Effector memory CD4-positive, alpha-beta T cell (primary cell): ENCODE data around the gene ZNRF4.

Experiments used
- DNase-seq, 3 donors: peaks; one replicate each; pipeline ENCODE4 v3.0.0-alpha.2; 2020
- H3K27ac ChIP-seq: 2 replicates; pipeline ENCODE4 v1.7.0; 2013; ENCODE audit warnings: mild to moderate bottlenecking, low read length, moderate library complexity; ENCODE audit not compliant: insufficient read depth, poor library complexity, severe bottlenecking
- H3K27me3 ChIP-seq: replicated peaks from 2 replicates; pipeline ENCODE4 v1.7.0; 2013; ENCODE audit warnings: mild to moderate bottlenecking, low read length; ENCODE audit not compliant: insufficient read depth, control insufficient read depth, poor library complexity, severe bottlenecking
- H3K36me3 ChIP-seq: 2 replicates; pipeline ENCODE4 v1.7.0; 2013; ENCODE audit warnings: mild to moderate bottlenecking, low read length, moderate library complexity; ENCODE audit not compliant: control insufficient read depth, insufficient read depth
- H3K4me1 ChIP-seq: 2 replicates; pipeline ENCODE4 v1.7.0; 2013; ENCODE audit warnings: low read length, mild to moderate bottlenecking; ENCODE audit not compliant: control insufficient read depth, insufficient read depth, poor library complexity, severe bottlenecking
- H3K4me3 ChIP-seq: 2 replicates; pipeline ENCODE4 v1.7.0; 2013; ENCODE audit warnings: low read length, low read depth, mild to moderate bottlenecking; ENCODE audit not compliant: insufficient read depth, poor library complexity, severe bottlenecking
- H3K9me3 ChIP-seq: 2 replicates; pipeline ENCODE4 v1.7.0; 2013; ENCODE audit warnings: mild to moderate bottlenecking, low read length, moderate library complexity; ENCODE audit not compliant: control insufficient read depth

Gene ZNRF4

DNA sequence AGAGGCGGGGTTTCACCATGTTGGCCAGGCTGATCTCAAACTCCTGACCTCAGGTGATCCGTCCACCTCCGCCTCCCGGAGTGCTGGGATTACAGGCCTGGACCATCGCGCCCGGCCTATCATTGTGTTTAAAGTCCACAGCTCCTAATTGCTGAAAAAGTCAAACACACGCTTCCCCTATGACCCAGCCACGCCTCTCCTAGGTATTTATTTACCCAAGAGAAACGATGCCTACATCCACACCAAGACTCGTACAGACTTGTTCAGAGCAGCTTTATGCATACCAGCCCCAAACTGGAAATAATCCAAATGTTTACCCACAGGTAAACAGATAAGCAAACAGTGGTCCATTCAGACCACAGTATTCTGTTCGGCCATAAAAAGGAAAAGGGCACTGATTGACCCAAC, 15.1 kb downstream of the ZNRF4 start:
- Histone ChIP-seq H3K4me1 (no peaks in the 10 kb centered on the region), H3K27me3 (no peaks in the 10 kb centered on the region), H3K27ac (no peak overlapping the region), H3K4me3 (no peak overlapping the region), H3K36me3 (no peaks in the 10 kb centered on the region), H3K9me3 (no peaks in the 10 kb centered on the region)
- no peak for DNase-seq

DNA sequence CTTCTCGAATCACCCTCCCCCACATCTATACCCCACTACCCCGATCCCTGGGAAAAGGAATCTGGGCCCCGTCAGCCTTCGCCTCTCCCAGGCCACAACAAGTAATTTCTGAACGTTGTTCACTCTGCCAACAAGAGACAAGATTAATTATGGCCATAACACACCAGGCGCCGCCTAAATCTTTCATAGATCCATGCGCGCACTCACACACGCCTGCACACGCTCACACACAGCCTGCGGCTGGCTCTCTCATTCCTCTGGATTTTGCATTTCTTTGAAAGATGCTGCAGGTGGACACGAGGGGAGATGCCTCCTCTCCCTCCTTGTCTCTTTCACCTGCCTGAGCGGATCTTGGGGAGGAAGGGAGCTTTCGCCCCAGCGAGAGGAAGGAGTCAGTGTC, 17.1 kb downstream of the ZNRF4 start:
- Histone ChIP-seq H3K4me1 (no peaks in the 10 kb centered on the region), H3K27ac (no peak overlapping the region), H3K36me3 (no peaks in the 10 kb centered on the region), H3K27me3 (no peaks in the 10 kb centered on the region), H3K4me3 (no peak overlapping the region), H3K9me3 (no peaks in the 10 kb centered on the region)
- no peak for DNase-seq

DNA sequence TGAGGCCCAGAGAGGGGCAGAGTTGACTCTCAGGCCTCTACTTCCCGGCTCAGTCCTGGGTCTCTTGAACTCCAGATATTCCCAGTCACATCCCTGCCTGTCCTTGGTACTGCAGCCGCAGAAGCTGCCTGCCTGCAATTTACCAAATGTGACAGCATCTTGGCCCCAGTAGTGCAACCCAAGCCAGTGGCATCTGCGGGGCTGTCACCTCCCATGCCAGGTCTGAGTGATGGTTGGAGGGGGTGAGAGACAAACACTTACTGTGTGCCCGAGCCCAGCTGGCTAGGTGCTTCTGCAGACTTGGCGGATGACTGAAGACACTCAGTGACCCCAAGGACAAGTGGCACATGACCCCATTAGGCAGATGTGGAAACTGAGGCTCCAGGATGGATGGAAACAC, 18.4 kb downstream of the ZNRF4 start:
- DNase-seq: no peak
- no peak overlapping the region for H3K27ac ChIP-seq
- no peak overlapping the region for H3K4me3 ChIP-seq
- no peaks in the 10 kb centered on the region for H3K4me1 ChIP-seq
- H3K27me3 ChIP-seq: peaks cover 3% of the 10 kb centered on the region
- no peaks in the 10 kb centered on the region for H3K9me3 ChIP-seq
- no peaks in the 10 kb centered on the region for H3K36me3 ChIP-seq

DNA sequence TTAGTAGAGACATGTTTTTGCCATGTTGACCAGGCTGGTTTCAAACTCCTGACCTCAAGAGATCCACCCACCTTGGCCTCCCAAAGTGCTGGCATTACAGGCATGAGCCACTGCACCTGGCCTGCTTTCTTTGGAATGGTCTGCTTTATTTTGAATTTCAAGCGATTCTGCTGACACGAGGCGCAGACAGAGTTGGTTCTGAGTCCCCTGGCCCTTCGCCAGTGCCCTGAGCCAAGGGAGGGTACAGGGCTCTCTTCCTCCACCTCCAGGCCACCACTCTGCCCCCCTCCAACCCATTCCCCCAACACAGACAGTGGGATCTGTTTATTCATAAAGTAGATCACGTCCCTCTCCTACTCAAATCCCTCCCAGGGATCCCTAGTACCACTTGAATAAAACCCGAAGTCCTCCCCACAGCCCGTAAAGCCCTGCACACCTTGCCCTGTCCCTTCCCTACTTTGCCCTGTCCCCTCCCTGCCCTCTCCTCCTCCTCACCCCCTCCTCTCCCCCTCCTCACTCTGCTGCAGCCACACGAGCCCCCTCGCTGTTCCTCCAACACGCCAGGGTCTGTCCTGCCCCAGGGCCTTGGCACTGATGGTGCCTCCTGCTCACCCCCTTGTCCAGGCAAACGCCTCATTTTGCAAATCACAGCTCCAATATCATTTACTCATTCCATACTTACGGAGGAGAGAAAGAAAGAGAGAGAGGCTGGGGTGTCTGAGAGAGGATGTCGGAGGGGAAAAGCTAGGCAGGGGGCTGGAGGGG, 22.4 kb downstream of the ZNRF4 start:
- no peaks in the 10 kb centered on the region for H3K36me3 ChIP-seq
- no peak overlapping the region for H3K27ac ChIP-seq
- peaks cover 6% of the 10 kb centered on the region for H3K27me3 ChIP-seq
- no peak overlapping the region for H3K4me3 ChIP-seq
- DNase-seq: no peak
- H3K9me3 ChIP-seq: no peaks in the 10 kb centered on the region
- no peaks in the 10 kb centered on the region for H3K4me1 ChIP-seq

DNA sequence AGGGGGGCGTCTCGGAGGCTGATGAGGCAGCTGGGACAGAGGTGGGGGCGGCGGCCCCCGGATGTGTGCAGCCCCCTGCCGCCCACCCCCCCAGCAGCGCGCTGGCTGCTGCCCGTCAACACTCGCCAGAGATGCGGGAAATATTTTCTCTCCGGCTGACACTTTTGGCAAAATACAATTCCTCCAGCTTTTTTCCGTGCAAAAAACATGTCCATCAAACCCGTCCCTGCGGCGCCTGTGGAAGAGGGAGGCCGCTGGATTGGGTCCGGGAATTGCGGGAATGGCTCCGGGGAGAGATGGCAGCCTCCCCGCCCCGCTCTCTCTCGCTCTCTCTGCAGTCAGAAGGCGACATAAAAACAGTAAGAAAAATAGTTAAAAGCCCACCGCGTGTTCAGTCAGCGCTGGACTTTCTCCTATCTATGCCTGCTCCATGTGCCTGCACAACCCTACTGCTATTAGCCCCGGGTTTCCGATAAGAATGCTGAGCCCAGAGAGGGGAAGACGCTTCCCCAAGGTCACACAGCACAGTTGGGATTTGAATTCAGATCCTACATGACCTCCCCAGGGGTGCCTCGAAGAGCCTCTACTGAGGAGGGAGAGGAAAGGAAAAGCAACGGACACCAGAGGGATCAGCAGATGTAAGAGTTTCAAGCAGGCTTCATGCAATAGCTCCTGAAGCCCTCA, 23.2 kb downstream of the ZNRF4 start:
- no peaks in the 10 kb centered on the region for H3K36me3 ChIP-seq
- H3K4me3 ChIP-seq: no peak overlapping the region
- no peak for DNase-seq
- H3K27ac ChIP-seq: no peak overlapping the region
- H3K27me3 ChIP-seq: peaks cover 6% of the 10 kb centered on the region
- H3K9me3 ChIP-seq: no peaks in the 10 kb centered on the region
- no peaks in the 10 kb centered on the region for H3K4me1 ChIP-seq

DNA sequence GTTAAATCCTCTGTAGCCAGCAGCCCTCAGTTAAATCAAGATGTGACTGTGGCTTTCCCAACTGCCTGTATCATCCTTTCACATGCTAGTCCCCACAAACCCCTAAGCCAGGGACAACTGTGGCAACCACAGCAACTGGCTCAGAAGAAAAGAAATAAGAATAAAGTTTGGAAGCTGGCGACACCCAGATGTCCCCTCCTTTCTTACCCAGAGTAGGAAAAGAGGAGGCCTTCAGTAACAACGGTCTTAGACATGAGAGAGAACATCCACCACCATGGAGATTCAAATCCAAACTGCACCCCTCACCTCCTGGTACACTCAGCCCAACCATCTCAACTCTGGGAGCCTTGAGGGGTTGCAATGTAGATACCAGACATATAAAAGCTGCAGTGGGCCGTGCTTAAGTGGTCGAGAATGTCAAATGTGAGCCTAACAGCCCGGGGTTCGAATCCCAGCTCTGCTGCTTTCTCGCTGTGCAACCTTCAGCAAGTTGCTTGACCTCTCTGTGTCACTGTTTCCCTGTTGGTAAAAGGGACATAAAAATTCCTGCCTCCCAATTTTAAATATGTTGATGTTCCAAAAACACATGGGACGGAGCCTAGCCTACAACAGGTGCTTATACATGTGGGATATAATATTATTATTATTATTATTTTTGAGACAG, 23.8 kb downstream of the ZNRF4 start:
- Histone ChIP-seq H3K4me1 (no peaks in the 10 kb centered on the region), H3K9me3 (no peaks in the 10 kb centered on the region), H3K4me3 (no peak overlapping the region), H3K27me3 (peaks cover 6% of the 10 kb centered on the region), H3K27ac (no peak overlapping the region), H3K36me3 (no peaks in the 10 kb centered on the region)
- no peak for DNase-seq

DNA sequence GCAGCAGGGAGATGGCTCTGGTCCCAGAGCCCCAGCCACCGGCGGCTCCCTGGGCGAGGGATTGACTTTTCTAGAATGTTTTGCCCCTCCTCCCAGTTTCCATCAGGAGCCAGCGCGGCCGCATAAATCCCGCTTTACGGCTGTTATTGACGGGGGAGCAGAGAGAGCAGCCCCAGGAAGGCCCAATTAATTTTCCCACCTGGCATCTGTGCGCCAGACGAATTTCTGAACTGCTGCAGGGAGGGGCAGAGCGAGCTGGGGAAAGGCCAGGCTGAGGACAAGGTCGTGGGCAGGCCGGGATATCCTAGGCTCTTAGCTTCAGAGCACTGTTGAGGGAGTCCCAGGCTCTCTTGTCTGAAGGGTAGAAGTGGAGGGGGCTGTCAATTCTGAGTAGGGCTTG, 24.7 kb downstream of the ZNRF4 start:
- Histone ChIP-seq H3K4me3 (no peak overlapping the region), H3K36me3 (no peaks in the 10 kb centered on the region), H3K4me1 (no peaks in the 10 kb centered on the region), H3K27ac (no peak overlapping the region), H3K27me3 (peaks cover 6% of the 10 kb centered on the region), H3K9me3 (no peaks in the 10 kb centered on the region)
- no peak for DNase-seq

DNA sequence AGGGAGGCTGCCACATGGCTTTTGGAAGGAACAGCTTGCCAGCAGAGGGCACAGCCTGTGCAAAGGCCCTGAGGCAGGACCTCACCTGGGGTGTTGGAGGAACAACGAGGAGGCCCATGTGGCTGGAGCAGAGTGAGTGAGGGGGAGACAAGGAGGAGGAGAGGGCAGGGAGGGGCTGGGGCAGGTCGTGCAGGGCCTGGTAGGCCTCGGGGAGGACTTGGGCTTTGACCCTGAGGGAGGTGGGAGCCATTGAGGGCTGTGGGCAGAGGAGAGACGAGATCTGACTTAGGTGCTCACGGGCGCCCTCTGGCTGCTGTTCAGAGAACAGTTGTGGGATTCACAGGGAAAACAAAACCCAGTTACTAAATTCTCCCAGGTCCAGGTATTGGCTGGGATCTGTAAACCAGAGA, 25.2 kb downstream of the ZNRF4 start:
- H3K27me3 ChIP-seq: peaks cover 6% of the 10 kb centered on the region
- no peaks in the 10 kb centered on the region for H3K9me3 ChIP-seq
- H3K27ac ChIP-seq: no peak overlapping the region
- no peaks in the 10 kb centered on the region for H3K4me1 ChIP-seq
- H3K4me3 ChIP-seq: no peak overlapping the region
- no peak for DNase-seq
- H3K36me3 ChIP-seq: no peaks in the 10 kb centered on the region

DNA sequence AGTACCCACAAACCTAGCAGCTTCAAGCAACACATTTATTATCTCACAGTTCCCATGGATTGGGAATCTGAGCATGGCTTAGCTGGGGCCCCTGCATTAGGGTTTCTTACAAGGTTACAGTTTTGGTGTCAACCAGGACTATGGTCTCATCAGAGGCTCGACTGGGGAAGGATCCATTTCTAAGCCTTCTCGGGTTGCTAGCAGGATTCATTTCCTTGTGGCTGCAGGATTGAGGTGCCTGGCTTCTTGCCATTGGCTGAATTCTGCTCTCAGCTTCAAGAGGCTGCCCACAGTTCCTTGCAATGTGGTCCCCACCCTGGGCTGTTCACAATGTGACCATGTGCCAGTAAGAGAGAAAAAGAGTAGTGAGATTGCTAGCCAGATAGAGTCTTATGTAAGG, 26.7 kb downstream of the ZNRF4 start:
- H3K27me3 ChIP-seq: peaks cover 6% of the 10 kb centered on the region
- H3K9me3 ChIP-seq: no peaks in the 10 kb centered on the region
- H3K4me3 ChIP-seq: no peak overlapping the region
- H3K36me3 ChIP-seq: no peaks in the 10 kb centered on the region
- DNase-seq: no peak
- no peaks in the 10 kb centered on the region for H3K4me1 ChIP-seq
- H3K27ac ChIP-seq: no peak overlapping the region
